Prostate gland (tissue), 2 donors: ENCODE data around the gene DAP.

Source experiments
- POLR2A ChIP-seq: fragments of 450-650 bp; IDR thresholded peaks from one replicate; pipeline ENCODE4 v1.6.1; 2016; ENCODE audit warnings: antibody characterized with exemption, mild to moderate bottlenecking
- POLR2AphosphoS5 ChIP-seq: sonication (generic); formaldehyde crosslinking; IDR thresholded peaks from one replicate; pipeline ENCODE4 v1.6.1; 2017; ENCODE audit warnings: antibody characterized with exemption
- TF ChIP-seq, protein P1 (sequence below), 4 experiments: fragments of 200-600 bp in 2 of 4; fragments of 450-650 bp in 2 of 4; sonication (generic) in 2 of 4; IDR thresholded peaks; 1 replicate in 3 of 4; 2 replicates in 1 of 4; pipeline ENCODE4 v1.5.1; 2016 to 2019; ENCODE audit warnings: antibody characterized with exemption in 4 of 4, mild to moderate bottlenecking in 2 of 4, moderate library complexity in 2 of 4

- TF ChIP-seq, protein P1, sequence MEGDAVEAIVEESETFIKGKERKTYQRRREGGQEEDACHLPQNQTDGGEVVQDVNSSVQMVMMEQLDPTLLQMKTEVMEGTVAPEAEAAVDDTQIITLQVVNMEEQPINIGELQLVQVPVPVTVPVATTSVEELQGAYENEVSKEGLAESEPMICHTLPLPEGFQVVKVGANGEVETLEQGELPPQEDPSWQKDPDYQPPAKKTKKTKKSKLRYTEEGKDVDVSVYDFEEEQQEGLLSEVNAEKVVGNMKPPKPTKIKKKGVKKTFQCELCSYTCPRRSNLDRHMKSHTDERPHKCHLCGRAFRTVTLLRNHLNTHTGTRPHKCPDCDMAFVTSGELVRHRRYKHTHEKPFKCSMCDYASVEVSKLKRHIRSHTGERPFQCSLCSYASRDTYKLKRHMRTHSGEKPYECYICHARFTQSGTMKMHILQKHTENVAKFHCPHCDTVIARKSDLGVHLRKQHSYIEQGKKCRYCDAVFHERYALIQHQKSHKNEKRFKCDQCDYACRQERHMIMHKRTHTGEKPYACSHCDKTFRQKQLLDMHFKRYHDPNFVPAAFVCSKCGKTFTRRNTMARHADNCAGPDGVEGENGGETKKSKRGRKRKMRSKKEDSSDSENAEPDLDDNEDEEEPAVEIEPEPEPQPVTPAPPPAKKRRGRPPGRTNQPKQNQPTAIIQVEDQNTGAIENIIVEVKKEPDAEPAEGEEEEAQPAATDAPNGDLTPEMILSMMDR (IDR thresholded peaks at IDR 0.05), result no peak
- no peak for TF ChIP-seq POLR2AphosphoS5
- no peak for TF ChIP-seq POLR2A
Observed at GRCh38 chr5:10752451-10752850, 8.6 kb downstream of the DAP start.
